ENCODE results near the gene RAB1A. TPM values are rescaled to one million over a fixed set of nuclear protein-coding genes. Genes with fewer than 3 reads are reported as not detected.

The RAB1A gene
- total and polyA plus RNA-seq, 2 of the 13 experiments (the other 11 are each of a cell fraction or from before 2014, with no cell fraction given): 206 to 226 TPM

DNA sequence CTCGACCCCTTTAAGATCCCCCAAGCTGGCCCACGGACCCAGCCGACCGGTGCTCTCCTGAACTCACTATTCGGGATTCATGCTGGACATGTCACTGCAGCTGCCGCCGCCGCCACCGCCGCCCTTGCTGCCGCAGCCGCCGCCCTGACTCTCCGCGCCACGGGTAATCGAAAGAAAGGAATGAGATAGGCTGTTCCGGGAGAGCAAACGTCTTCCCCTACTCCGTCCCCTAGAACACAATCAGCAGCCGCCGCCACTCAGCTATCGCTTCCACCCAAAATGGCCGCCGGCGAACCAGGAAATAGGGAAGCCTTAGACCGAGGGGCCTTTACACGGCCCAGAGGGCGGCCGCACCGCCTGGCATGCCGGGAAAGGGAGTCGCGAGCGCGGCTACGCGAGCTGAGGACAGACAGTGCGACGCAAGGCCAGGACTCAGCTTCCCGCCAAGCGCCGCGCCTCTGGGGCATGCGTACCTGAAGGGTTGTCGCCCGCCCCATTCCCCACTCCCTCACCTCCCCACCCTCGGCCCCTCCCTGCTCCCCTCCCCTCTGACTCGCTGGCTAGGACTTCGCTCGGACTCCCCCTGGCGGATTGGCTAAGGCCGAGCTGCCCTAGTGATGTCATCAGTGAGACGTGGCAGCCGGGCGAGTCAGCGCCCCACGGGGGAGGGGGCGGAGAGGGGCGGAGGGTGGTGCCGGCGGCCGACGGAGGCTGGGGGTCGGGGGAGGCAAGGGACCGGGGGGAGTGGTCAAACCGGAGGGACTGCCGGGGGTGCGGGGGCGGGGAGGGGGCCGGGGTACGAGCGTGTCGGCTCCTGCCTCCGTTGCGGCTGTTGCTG is at the start of gene RAB1A (continued):
- TF ChIP-seq, protein P1, sequence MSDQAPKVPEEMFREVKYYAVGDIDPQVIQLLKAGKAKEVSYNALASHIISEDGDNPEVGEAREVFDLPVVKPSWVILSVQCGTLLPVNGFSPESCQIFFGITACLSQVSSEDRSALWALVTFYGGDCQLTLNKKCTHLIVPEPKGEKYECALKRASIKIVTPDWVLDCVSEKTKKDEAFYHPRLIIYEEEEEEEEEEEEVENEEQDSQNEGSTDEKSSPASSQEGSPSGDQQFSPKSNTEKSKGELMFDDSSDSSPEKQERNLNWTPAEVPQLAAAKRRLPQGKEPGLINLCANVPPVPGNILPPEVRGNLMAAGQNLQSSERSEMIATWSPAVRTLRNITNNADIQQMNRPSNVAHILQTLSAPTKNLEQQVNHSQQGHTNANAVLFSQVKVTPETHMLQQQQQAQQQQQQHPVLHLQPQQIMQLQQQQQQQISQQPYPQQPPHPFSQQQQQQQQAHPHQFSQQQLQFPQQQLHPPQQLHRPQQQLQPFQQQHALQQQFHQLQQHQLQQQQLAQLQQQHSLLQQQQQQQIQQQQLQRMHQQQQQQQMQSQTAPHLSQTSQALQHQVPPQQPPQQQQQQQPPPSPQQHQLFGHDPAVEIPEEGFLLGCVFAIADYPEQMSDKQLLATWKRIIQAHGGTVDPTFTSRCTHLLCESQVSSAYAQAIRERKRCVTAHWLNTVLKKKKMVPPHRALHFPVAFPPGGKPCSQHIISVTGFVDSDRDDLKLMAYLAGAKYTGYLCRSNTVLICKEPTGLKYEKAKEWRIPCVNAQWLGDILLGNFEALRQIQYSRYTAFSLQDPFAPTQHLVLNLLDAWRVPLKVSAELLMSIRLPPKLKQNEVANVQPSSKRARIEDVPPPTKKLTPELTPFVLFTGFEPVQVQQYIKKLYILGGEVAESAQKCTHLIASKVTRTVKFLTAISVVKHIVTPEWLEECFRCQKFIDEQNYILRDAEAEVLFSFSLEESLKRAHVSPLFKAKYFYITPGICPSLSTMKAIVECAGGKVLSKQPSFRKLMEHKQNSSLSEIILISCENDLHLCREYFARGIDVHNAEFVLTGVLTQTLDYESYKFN (CRISPR knock-in tag; conservative IDR thresholded peaks at IDR 0.05): peak; percentile 65
- TF ChIP-seq ZMYM4 (CRISPR knock-in tag; IDR thresholded peaks at IDR 0.05): peak; percentile 76
- TF ChIP-seq SAFB2 (CRISPR knock-in tag; IDR thresholded peaks at IDR 0.05; ENCODE audit: borderline replicate concordance, low read depth): peak; percentile 76; the same call in 1 of the 2 replicates
- no peak for TF ChIP-seq ISL2 (CRISPR knock-in tag; IDR thresholded peaks at IDR 0.05)
- peak; percentile 81 for TF ChIP-seq FOXK1 (CRISPR knock-in tag; IDR thresholded peaks at IDR 0.05; ENCODE audit: borderline replicate concordance, low read depth)
- TF ChIP-seq, protein P2, sequence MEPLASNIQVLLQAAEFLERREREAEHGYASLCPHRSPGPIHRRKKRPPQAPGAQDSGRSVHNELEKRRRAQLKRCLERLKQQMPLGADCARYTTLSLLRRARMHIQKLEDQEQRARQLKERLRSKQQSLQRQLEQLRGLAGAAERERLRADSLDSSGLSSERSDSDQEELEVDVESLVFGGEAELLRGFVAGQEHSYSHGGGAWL (CRISPR knock-in tag; IDR thresholded peaks at IDR 0.05): peak; percentile 82; the same call in 1 of the 2 replicates
- TF ChIP-seq, protein P3, sequence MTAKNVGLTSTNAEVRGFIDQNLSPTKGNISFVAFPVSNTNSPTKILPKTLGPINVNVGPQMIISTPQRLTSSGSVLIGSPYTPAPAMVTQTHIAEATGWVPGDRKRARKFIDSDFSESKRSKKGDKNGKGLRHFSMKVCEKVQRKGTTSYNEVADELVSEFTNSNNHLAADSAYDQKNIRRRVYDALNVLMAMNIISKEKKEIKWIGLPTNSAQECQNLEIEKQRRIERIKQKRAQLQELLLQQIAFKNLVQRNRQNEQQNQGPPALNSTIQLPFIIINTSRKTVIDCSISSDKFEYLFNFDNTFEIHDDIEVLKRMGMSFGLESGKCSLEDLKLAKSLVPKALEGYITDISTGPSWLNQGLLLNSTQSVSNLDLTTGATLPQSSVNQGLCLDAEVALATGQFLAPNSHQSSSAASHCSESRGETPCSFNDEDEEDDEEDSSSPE (CRISPR knock-in tag; IDR thresholded peaks at IDR 0.05): peak; percentile 78
- TF ChIP-seq ZNF652 (CRISPR knock-in tag; IDR thresholded peaks at IDR 0.05; ENCODE audit: borderline replicate concordance, low read depth): no peak
- peak; percentile 72; the same call in 1 of the 2 replicates for TF ChIP-seq ZNF564 (CRISPR knock-in tag; IDR thresholded peaks at IDR 0.05)
- TF ChIP-seq PHB2 (IDR thresholded peaks at IDR 0.05; ENCODE audit: partially characterized antibody): no peak
- peak; percentile 98; the same call in 1 of the 2 replicates for TF ChIP-seq ZNF333 (CRISPR knock-in tag; IDR thresholded peaks at IDR 0.05; ENCODE audit: borderline replicate concordance)
- TF ChIP-seq SKI (IDR thresholded peaks at IDR 0.05; ENCODE audit: partially characterized antibody): peak; percentile 15
- TF ChIP-seq, protein P4, sequence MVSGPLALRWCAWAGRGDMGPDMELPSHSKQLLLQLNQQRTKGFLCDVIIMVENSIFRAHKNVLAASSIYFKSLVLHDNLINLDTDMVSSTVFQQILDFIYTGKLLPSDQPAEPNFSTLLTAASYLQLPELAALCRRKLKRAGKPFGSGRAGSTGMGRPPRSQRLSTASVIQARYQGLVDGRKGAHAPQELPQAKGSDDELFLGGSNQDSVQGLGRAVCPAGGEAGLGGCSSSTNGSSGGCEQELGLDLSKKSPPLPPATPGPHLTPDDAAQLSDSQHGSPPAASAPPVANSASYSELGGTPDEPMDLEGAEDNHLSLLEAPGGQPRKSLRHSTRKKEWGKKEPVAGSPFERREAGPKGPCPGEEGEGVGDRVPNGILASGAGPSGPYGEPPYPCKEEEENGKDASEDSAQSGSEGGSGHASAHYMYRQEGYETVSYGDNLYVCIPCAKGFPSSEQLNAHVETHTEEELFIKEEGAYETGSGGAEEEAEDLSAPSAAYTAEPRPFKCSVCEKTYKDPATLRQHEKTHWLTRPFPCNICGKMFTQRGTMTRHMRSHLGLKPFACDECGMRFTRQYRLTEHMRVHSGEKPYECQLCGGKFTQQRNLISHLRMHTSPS (CRISPR knock-in tag; IDR thresholded peaks at IDR 0.05; ENCODE audit: low read depth): no peak; the same call in none of the 2 replicates
- no peak for TF ChIP-seq ZNF616 (CRISPR knock-in tag; IDR thresholded peaks at IDR 0.05; ENCODE audit: low read depth)
- peak; percentile 60; the same call in 1 of the 2 replicates for TF ChIP-seq ZNF543 (CRISPR knock-in tag; IDR thresholded peaks at IDR 0.05)
- no peak for TF ChIP-seq HHEX (CRISPR knock-in tag; IDR thresholded peaks at IDR 0.05)
- TF ChIP-seq JDP2 (CRISPR knock-in tag; IDR thresholded peaks at IDR 0.05; ENCODE audit: borderline replicate concordance): no peak
- no peak for TF ChIP-seq HOXA7 (CRISPR knock-in tag; IDR thresholded peaks at IDR 0.05)
- TF ChIP-seq RORA (CRISPR knock-in tag; IDR thresholded peaks at IDR 0.05): no peak
- TF ChIP-seq SMARCE1 (IDR thresholded peaks at IDR 0.05; ENCODE audit: borderline replicate concordance): no peak
